ENCODE measurements around the gene RCC1. TPM values are rescaled to one million over a fixed set of nuclear protein-coding genes. Genes with fewer than 3 reads are reported as not detected.

Gene RCC1
- total and polyA plus RNA-seq, 2 experiments from 2014 or later: 36.9 to 97.4 TPM

DNA sequence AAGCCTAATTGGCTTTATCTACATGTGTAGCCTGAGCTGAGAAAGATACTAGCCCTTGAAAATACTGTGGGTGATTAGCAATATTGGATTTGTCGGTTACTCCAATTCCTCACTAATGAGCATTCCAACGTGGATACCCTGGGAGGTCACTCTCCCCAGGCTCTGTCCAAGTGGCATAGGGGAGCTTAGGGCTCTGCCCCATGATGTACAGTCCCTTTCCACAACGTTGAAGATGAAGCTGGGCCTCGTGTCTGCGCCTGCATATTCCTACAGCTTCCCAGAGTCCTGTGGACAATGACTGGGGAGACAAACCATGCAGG, 2.6 kb downstream of the RCC1 start:
- Histone ChIP-seq H3K4me3 (peak overlapping the region; percentile 86), H4K20me1 (replicated peaks; ENCODE audit: insufficient read depth) (peaks cover 7% of the 10 kb centered on the region), H3K36me3 (ENCODE audit: insufficient read depth) (peaks cover 53% of the 10 kb centered on the region), H3K27ac (ENCODE audit: low read depth) (peak overlapping the region; percentile 100), H3K9me2 (ENCODE audit: insufficient read depth) (no peaks in the 10 kb centered on the region), H2AFZ (no peak overlapping the region), H3K79me2 (replicated peaks; ENCODE audit: insufficient read depth) (peaks cover 30% of the 10 kb centered on the region), H3K27me3 (ENCODE audit: insufficient read depth) (no peaks in the 10 kb centered on the region), H3F3A (replicated peaks; ENCODE audit: low read depth) (peaks cover 63% of the 10 kb centered on the region), H3K4me1 (ENCODE audit: insufficient read depth) (peaks cover 22% of the 10 kb centered on the region), H3K4me2 (peak overlapping the region; percentile 99)
- no peak for DNase-seq (ENCODE audit: low spot score)
- peaks cover 58% of the 10 kb centered on the region; the same call in 2 of the 3 replicates for H3K9me3 Mint-ChIP-seq
- H3K27ac Mint-ChIP-seq: peak overlapping the region; percentile 98
- ATAC-seq: no peak
- H3K27me3 Mint-ChIP-seq (ENCODE audit: insufficient read depth, low read depth, poor library complexity): peaks cover 84% of the 10 kb centered on the region
- H3K36me3 Mint-ChIP-seq (ENCODE audit: low read depth): peaks cover 82% of the 10 kb centered on the region
- peak overlapping the region; percentile 98 for H3K4me3 Mint-ChIP-seq
- H3K4me1 Mint-ChIP-seq: peaks cover 22% of the 10 kb centered on the region
- TF ChIP-seq JUNB (IDR thresholded peaks at IDR 0.05; ENCODE audit: unreplicated experiment) (no peak), EZH2phosphoT487 (IDR thresholded peaks at IDR 0.05; ENCODE audit: unreplicated experiment) (no peak), ZNF331 (CRISPR knock-in tag; IDR thresholded peaks at IDR 0.05; ENCODE audit: low read depth) (0 out of 2 replicates have a peak, but pooled peaks have one; percentile 24), POLR2AphosphoS5 (IDR thresholded peaks at IDR 0.05; ENCODE audit: low read depth) (peak; percentile 58), CREB1 (CRISPR knock-in tag; IDR thresholded peaks at IDR 0.05; ENCODE audit: low read depth) (no peak), ZNF114 (CRISPR knock-in tag; IDR thresholded peaks at IDR 0.05) (no peak)

DNA sequence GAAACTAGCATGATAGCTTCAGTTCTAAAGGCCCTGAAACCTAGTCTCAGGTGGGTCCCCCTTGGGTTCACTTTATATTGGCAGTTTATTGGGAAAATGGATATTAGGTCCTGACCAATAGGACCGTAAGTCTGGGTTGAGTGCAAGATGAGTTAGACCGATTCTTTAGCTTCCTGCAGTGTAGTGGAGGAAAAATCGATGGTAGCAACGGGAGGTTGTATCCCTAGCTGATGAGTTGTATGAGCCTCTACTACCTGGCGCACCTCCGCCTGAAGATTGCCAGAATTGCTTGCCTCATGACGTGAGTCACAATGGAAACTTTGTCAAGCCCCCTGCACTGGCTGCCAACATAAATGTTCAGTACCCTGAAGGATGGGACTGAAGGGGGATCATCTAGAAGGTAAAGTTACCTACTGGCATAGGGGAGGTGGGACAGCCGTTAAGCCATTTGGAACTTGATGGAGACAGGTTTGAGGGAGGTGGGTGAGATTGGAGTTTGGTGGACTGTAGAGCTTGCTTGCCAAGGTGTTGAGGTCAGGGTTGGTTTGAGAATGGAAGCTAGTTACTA, 3.9 kb downstream of the RCC1 start:
- Histone ChIP-seq H2AFZ (no peak overlapping the region), H4K20me1 (replicated peaks; ENCODE audit: insufficient read depth) (peaks cover 7% of the 10 kb centered on the region), H3F3A (replicated peaks; ENCODE audit: low read depth) (peaks cover 74% of the 10 kb centered on the region), H3K4me3 (peak overlapping the region; percentile 86), H3K36me3 (ENCODE audit: insufficient read depth) (peaks cover 53% of the 10 kb centered on the region), H3K27me3 (ENCODE audit: insufficient read depth) (no peaks in the 10 kb centered on the region), H3K4me1 (ENCODE audit: insufficient read depth) (peaks cover 22% of the 10 kb centered on the region), H3K9me2 (ENCODE audit: insufficient read depth) (no peaks in the 10 kb centered on the region), H3K4me2 (peak overlapping the region; percentile 99), H3K79me2 (replicated peaks; ENCODE audit: insufficient read depth) (peaks cover 30% of the 10 kb centered on the region), H3K27ac (ENCODE audit: low read depth) (peak overlapping the region; percentile 100)
- peaks cover 67% of the 10 kb centered on the region; the same call in 2 of the 3 replicates for H3K9me3 Mint-ChIP-seq
- peak overlapping the region; percentile 98 for H3K4me3 Mint-ChIP-seq
- ATAC-seq: no peak
- H3K4me1 Mint-ChIP-seq: peaks cover 22% of the 10 kb centered on the region
- peaks cover 96% of the 10 kb centered on the region for H3K27me3 Mint-ChIP-seq (ENCODE audit: insufficient read depth, low read depth, poor library complexity)
- no peak for DNase-seq (ENCODE audit: low spot score)
- H3K36me3 Mint-ChIP-seq (ENCODE audit: low read depth): peaks cover 93% of the 10 kb centered on the region
- TF ChIP-seq, protein P1, sequence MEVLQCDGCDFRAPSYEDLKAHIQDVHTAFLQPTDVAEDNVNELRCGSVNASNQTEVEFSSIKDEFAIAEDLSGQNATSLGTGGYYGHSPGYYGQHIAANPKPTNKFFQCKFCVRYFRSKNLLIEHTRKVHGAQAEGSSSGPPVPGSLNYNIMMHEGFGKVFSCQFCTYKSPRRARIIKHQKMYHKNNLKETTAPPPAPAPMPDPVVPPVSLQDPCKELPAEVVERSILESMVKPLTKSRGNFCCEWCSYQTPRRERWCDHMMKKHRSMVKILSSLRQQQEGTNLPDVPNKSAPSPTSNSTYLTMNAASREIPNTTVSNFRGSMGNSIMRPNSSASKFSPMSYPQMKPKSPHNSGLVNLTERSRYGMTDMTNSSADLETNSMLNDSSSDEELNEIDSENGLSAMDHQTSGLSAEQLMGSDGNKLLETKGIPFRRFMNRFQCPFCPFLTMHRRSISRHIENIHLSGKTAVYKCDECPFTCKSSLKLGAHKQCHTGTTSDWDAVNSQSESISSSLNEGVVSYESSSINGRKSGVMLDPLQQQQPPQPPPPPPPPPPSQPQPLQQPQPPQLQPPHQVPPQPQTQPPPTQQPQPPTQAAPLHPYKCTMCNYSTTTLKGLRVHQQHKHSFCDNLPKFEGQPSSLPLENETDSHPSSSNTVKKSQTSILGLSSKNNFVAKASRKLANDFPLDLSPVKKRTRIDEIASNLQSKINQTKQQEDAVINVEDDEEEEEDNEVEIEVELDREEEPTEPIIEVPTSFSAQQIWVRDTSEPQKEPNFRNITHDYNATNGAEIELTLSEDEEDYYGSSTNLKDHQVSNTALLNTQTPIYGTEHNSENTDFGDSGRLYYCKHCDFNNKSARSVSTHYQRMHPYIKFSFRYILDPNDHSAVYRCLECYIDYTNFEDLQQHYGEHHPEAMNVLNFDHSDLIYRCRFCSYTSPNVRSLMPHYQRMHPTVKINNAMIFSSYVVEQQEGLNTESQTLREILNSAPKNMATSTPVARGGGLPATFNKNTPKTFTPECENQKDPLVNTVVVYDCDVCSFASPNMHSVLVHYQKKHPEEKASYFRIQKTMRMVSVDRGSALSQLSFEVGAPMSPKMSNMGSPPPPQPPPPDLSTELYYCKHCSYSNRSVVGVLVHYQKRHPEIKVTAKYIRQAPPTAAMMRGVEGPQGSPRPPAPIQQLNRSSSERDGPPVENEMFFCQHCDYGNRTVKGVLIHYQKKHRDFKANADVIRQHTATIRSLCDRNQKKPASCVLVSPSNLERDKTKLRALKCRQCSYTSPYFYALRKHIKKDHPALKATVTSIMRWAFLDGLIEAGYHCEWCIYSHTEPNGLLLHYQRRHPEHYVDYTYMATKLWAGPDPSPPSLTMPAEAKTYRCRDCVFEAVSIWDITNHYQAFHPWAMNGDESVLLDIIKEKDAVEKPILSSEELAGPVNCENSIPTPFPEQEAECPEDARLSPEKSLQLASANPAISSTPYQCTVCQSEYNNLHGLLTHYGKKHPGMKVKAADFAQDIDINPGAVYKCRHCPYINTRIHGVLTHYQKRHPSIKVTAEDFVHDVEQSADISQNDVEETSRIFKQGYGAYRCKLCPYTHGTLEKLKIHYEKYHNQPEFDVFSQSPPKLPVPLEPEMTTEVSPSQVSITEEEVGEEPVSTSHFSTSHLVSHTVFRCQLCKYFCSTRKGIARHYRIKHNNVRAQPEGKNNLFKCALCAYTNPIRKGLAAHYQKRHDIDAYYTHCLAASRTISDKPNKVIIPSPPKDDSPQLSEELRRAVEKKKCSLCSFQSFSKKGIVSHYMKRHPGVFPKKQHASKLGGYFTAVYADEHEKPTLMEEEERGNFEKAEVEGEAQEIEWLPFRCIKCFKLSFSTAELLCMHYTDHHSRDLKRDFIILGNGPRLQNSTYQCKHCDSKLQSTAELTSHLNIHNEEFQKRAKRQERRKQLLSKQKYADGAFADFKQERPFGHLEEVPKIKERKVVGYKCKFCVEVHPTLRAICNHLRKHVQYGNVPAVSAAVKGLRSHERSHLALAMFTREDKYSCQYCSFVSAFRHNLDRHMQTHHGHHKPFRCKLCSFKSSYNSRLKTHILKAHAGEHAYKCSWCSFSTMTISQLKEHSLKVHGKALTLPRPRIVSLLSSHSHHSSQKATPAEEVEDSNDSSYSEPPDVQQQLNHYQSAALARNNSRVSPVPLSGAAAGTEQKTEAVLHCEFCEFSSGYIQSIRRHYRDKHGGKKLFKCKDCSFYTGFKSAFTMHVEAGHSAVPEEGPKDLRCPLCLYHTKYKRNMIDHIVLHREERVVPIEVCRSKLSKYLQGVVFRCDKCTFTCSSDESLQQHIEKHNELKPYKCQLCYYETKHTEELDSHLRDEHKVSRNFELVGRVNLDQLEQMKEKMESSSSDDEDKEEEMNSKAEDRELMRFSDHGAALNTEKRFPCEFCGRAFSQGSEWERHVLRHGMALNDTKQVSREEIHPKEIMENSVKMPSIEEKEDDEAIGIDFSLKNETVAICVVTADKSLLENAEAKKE (CRISPR knock-in tag; IDR thresholded peaks at IDR 0.05): peak; percentile 14; the same call in 1 of the 2 replicates
- TF ChIP-seq ZNF114 (CRISPR knock-in tag; IDR thresholded peaks at IDR 0.05) (no peak), JUNB (IDR thresholded peaks at IDR 0.05; ENCODE audit: unreplicated experiment) (no peak), POLR2AphosphoS5 (IDR thresholded peaks at IDR 0.05; ENCODE audit: low read depth) (peak; percentile 82)
- TF ChIP-seq, protein P2, sequence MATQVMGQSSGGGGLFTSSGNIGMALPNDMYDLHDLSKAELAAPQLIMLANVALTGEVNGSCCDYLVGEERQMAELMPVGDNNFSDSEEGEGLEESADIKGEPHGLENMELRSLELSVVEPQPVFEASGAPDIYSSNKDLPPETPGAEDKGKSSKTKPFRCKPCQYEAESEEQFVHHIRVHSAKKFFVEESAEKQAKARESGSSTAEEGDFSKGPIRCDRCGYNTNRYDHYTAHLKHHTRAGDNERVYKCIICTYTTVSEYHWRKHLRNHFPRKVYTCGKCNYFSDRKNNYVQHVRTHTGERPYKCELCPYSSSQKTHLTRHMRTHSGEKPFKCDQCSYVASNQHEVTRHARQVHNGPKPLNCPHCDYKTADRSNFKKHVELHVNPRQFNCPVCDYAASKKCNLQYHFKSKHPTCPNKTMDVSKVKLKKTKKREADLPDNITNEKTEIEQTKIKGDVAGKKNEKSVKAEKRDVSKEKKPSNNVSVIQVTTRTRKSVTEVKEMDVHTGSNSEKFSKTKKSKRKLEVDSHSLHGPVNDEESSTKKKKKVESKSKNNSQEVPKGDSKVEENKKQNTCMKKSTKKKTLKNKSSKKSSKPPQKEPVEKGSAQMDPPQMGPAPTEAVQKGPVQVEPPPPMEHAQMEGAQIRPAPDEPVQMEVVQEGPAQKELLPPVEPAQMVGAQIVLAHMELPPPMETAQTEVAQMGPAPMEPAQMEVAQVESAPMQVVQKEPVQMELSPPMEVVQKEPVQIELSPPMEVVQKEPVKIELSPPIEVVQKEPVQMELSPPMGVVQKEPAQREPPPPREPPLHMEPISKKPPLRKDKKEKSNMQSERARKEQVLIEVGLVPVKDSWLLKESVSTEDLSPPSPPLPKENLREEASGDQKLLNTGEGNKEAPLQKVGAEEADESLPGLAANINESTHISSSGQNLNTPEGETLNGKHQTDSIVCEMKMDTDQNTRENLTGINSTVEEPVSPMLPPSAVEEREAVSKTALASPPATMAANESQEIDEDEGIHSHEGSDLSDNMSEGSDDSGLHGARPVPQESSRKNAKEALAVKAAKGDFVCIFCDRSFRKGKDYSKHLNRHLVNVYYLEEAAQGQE (IDR thresholded peaks at IDR 0.05; ENCODE audit: unreplicated experiment): no peak
- TF ChIP-seq, protein P3, sequence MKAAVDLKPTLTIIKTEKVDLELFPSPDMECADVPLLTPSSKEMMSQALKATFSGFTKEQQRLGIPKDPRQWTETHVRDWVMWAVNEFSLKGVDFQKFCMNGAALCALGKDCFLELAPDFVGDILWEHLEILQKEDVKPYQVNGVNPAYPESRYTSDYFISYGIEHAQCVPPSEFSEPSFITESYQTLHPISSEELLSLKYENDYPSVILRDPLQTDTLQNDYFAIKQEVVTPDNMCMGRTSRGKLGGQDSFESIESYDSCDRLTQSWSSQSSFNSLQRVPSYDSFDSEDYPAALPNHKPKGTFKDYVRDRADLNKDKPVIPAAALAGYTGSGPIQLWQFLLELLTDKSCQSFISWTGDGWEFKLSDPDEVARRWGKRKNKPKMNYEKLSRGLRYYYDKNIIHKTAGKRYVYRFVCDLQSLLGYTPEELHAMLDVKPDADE (IDR thresholded peaks at IDR 0.05): no peak
- H3K27ac Mint-ChIP-seq: peak overlapping the region; percentile 98

Data from GM23338 (cell line).